GM19452 (cell line): ENCODE data around the gene ENTR1.

ENCODE experiments used
- ATAC-seq: cut with Tn5 transposase; IDR thresholded peaks from one replicate; pipeline ENCODE4 v1.9.1; 2021; ENCODE audit not compliant: unreplicated experiment

The ENTR1 gene

DNA sequence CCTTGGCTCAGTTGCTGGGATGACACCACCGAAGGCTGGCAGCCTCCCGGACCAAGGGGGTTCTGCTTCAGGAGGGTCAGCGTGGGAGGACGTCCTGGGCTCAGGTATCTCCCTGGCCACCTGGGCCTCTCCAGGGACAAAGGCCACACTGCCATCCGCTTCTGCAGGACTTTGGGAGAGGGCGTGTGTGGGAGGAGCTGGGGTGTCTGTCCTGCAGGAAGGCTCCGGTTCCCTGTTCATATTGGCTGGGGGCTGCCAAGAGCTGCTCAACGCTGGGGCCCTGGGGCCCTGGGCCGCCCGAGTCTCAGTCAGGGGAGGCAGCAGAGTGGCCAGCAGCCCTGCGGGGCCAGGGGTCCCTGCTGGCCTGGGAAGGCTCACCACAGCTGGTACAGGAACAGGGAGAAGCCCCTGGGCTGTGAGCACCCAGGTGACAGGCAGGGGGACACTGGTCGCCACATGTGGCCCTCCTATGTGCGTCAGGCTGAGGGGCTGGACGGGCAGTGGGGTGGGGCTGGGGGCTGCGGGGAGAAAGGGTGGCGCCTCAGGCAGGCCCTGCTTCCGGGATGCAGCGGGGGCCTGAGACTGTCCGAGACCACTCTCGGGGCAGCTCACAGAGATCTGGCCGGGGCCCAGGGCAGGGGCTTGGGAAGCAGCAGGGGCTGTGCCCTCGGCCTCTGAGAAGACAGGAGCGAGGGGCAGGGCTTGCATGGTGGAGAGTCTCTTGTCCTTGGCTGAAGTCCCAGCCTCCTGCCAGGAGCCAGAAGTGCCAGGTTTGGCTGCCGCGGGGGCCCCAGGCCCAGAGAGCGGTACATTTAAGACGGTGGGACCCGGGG, 32.0 kb downstream of the ENTR1 start:
- no peak for ATAC-seq

DNA sequence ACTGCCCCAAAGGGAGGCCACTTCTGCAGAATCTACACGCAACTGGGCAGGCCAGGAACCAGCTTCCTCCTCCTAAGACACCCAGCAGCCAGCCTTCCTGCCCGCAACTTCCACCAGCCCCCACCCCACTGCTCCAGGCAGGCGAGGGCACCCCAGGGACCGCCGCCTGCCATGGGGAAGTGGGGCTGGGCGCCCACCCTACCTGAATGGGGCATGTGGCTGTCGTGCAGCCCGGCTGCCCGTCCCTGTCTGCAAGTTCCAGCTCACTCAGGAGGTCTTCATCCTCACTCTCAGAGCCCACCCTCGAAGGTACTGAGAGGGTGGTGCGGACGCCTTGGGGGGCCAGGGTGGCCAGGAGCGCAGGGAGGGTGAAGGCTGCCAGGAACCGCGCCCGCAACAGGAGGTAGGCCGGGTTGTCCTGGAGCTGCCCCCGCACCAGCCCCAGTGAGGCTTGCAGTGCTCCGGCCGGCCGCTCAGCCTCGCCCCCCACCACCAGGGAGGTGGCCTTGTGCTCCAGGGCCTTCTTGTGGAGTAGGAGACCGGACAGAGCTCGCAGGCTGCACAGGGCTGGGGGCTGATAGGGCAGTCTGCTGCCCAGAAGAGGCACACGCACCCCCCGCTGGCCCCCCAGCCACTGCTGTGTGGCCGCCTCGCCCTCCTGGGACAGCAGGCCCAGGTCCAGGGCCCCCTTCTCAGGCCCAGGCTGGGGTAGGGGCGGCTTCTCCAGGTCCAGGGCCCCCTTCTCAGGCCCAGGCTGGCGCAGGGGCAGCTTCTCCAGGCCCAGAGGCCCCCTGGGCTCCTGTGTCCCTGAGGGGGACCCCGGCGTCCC, 32.9 kb downstream of the ENTR1 start:
- ATAC-seq = no peak

DNA sequence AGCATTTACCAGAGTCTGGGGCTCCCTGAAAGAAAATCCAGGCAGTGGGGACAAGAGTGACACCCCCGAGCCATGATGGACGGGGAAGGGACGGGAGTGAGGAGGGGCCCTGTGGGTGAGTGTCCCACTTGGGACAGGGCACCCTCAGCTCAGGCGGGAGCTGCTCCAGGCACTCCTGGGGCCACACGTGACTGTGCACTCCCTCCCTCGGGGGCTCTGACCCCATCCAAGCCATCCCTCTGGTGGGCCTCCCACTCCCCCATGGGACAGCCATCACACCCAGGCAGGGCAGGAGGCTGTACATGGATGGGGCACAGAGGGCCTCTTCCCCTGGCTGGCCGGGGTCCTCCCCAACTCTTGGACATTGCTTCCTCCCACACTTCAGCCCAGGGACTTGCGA, 34.0 kb downstream of the ENTR1 start:
- no peak for ATAC-seq

DNA sequence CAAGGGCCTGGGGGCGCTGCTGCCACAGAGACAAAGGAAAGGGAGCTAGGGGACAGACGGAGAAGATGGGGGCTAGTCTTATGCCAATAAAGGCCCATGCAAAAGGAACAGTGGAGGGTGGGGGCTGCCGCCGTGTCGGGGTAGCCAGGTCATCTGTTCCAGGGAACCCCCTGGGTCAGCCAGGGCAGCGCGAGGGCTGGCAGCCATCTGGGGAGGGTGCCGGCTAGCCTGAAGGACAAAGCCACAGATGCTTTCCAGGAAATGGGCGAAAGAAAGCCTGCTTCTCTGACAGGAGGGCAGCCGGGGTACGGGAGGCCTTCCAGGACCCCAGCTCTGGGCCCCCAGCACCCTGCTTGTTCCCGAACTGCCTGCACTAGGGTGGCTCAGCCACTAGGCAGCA, 35.3 kb downstream of the ENTR1 start:
- ATAC-seq = no peak

DNA sequence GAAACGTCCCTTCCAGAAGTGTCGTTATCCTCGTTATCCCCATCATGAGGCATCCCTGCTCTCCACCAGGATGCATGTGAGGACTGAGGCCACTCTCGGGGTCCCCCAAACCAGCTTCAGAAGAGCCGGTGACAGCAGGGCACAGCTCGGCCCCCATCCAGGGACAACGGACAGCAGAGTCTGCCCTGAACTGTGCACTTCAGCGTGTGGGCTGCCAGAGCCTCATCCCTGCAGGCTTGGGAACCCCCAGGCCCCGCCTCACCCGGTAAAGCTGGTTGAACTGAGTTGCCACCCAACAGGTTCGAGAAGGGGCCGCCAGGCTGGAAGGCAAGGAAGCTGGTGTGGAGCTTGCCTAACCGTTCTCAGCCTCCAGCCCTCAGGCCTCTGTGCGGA, 36.2 kb downstream of the ENTR1 start:
- no peak for ATAC-seq

DNA sequence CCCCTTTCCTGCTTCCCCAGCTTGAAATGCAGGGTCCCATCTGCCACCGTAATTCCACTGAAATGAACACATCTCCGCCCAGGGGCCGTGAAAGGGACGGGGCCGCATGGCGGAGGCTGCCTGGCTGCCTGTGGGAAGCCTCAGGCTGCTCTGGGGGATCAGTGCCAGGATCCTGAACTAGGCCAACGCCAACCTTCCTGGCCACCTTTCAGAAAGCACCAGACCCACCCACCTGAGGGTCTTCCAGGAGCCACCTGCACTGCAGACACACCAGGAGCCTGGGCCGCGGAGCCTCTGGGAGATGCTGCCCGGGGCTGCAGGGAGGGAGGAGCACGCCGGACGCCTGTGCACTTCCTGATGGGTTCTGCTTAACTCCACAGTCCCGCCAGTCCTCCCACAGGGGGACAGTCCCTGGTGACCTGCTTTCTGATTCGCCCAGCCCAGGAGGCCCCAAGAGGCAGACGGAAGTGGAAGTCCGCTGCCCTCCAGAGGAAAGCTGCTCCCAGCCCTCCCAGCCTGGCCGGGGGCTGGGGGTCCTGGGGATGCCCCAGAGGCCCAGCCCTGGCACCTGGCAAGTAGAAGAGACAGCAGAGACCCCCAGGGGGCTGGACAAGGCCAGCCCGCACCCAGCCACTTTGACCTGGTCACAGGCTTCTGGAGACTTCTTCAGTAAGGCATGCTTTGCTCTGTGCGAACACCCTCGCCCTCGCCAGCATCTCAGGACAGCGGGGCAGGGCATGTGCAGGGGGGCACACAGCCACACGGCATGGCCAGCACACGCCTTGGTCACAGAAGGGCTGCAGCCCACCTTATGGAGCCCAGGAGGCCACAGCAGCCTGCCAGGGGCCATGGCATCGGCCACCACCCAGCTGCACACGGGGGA, 36.9 kb downstream of the ENTR1 start, which contains the start of gene CARD9:
TSS of gene CARD9 (minus strand) at position 370 of the 883 bp plus-strand sequence. CDS start 1,591 bp downstream, outside the sequence.
- ATAC-seq = no peak

DNA sequence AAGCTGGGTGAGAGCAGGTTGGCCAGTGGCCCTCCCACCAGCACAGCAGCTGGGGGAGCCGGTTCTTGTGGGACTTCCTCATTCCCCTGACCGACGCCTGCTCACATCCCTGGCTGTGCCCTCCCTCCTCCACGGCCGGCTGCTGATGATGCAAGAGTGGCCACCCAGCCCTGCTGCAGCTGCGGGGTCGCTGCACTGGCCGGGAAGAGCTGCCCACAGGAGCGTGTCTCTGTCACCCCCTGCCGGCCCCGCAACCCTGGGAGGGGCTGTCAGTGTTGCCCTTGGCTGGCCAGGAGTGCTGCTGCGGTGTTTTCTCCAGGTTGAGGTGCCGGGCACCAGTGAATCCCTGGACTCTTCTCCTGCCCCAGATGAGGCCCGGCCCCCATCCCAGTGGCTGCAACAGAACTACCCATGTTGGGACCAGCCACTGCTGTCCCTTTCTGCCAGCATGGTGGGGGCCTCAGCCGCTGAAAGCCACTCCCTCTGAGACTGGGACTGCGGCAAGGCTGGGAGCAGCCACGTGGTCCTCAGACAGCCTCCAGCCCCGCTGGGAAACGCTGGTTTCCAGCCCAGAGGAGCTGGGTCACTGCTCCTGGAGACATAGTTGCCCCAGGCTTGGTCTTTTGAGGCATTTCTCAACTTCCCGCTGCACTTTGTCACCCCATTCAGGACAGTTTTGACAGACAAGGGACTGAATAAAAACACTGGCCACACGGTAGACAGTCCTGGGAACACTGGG, 37.7 kb downstream of the ENTR1 start:
- ATAC-seq = no peak

DNA sequence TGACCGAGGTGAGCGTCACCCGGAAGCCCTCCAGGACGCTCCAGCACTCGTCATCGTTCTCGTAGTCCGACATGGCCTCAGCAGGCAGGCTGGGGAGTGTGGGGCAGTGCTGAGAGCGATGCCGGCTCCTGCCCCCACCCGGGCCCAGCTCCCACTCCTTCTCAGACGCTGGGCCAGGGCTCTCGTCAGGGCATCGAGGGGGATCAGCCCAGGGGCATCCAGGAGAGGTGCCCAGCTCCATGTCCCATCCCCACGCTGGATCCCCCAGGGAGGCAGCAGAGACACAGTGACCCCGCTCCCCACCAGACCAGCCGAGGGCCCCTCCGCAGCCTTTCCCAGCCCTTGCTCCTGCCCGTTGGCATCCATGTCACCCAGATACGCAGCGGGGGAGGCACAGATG, 38.4 kb downstream of the ENTR1 start:
- ATAC-seq = no peak

DNA sequence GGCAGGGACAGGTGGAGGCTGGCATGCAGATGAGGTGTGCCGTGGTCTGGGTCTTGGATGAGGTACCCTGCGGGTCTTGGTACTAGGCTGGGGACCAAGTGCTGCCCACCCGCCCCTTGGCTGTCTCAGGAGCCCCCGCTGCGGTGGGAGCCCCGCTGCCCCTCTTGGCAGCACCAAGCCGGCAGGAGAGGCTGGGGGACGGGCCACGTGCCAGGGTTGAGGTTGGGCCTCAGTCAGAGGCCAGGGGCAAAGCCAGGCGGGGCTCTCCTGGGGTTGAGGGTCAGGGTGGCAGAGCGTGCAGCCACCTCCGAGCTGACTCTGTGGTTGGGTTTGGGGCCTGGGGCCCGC, 38.9 kb downstream of the ENTR1 start:
- ATAC-seq = no peak

DNA sequence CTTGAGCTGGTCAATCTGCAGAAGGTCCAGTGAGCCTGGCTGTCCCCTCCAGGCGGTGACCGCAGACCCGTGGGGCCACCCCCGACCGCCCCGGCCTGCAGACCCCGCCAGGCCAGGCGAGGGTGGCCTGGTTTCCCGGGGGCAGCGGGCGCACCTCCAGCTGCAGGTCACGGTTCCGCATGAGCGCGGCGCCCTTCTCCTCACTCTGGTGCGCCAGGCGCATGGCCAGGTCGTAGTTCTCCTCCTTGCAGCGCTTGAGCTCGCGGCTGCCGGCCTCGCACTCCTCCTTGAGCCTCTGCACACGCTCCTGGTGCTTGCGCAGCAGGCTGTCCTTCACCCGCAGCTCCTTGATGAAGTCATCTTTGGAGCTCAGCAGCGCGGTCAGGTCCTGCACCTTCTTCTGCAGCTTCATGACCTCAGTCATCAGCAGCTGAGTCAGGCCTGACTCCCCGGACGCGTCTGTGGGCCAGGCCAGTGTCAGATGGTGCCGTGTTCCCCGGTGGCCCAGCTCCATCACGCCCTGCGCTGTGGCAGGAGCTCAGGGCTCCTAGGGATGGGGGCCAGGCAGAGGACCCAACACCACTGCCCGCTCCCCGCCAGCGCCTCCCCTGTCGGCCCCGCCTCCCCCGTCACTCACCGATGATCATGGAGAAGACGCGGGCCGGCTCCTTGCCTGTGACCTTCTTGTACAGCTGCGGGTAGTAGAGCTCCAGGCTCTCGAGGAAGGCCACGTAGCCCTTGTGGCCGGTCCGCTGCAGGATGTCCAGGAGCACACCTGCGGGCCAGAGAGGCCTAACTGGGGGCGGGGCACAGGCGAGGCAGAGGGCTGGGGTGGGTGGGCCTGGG, 39.5 kb downstream of the ENTR1 start:
- no peak for ATAC-seq

DNA sequence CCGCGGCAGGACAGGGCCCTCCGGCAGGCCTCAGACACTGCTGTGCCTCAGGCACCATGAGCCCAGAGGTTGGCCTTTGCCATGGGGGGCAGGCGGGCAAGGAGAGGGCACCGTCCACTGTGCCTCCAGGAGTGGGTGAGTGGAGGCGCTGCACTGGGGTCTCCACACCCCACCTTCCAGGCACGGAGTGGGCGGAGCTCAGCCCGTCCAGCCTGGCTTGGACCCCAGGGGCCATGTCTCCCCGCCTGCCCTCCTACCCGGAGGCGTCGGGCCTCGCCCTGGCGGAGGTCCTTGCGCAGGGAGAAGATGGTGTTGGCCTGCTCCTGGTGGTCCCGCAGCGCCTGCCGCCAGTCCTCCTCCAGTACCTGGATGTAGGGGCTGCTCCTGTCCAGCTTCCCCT, 40.4 kb downstream of the ENTR1 start:
- no peak for ATAC-seq

DNA sequence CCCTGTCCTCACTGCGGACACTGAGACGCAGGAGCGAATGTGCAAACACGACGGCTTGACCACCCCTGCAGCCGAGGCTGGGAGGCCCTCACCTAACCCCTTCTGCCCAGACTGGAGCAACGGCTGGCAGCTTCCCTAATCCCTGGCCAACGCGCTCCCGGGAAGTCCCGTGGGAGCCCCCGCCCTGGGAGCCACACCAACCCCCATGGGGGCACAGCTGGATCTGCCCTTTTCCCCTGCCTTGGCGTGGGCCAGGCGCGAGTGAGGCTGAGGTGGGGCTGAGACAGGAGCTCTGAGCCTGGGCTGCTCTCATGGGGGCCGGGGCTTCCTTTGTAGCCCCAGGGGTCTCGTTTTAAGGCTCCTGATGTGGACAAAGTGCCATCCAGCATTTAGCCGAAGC, 42.2 kb downstream of the ENTR1 start:
- no peak for ATAC-seq

DNA sequence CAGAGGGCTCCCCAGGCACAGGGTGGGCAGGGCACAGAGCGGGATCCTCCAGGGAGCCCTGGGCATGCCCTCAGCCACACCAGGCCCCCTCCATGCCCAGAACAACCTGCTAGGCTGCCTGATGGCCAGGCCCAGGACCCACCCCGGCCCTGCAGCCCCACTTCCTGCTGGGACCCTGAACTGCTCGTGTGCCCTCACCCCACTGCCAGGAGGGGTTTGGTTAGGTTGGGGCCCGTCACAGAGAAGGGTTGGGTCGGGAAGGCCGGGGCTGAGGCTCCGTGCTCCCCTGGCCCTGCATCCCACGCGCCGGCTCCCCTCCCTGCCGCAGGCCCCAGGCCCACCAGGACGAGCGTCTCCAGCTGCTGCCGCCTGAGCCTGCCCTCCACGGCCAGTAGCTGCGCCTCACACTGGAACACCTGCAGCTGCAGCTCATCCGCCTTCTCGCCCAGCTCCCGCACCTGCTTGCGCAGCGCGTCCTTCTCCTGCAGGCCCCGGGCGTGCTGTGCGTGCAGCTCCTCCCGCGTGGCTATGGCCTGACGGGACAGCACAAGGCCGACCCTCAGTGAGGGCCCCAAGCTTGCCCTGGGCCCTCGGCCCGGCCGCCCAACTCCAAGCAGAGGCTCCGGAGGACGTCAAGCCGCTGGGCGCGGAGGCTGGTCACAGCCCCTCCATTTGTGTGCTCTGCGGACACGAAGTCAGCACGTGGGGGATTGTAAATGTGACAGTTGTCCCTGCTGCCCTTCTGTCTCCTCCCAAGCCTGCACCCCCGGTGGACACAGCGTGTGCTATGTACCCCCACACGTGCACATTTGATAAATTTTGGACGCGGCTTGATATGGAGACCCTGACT, 42.9 kb downstream of the ENTR1 start:
- ATAC-seq = no peak

DNA sequence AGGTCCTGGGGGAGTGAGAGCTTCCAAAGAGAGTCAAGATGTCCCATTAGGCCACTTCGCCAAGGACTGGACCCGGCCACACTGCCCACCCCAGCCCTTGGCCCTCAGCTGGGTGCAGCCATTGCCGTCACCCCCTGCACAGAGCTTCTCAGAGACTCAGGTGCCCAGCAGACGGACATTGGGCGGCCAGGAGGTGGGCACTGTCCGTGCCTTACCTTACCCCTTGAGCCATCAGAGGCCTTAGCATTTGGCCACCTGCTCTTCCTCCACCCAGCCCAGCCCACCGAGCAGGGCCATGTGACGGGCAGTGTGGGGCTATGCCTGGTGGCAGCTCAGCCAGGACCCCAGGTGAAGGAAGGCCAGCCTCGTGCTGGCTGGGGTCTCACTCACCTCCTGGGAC, 43.6 kb downstream of the ENTR1 start:
- no peak for ATAC-seq

DNA sequence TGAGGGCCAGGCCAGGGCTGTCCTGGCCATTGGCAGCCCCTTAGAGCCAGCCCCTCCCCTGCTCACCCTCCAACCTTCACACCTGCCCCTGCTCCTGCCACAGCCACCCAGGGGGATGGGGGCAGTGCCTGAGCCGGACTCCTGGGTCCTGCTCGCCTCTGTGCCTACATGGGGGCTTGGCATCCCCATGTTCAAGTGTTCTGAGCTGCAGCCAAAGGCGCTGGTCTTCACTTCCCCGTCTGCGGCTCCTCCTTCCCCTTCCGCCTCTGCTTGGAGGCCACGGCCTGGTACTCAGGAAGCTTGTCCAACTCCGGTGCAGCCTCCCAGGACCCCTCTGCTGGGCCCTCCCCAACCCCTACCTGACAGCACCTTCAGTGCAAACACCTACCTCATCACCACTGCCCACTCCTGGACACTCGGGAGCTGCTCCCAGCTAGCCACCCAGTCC, 44.6 kb downstream of the ENTR1 start:
- ATAC-seq = no peak

DNA sequence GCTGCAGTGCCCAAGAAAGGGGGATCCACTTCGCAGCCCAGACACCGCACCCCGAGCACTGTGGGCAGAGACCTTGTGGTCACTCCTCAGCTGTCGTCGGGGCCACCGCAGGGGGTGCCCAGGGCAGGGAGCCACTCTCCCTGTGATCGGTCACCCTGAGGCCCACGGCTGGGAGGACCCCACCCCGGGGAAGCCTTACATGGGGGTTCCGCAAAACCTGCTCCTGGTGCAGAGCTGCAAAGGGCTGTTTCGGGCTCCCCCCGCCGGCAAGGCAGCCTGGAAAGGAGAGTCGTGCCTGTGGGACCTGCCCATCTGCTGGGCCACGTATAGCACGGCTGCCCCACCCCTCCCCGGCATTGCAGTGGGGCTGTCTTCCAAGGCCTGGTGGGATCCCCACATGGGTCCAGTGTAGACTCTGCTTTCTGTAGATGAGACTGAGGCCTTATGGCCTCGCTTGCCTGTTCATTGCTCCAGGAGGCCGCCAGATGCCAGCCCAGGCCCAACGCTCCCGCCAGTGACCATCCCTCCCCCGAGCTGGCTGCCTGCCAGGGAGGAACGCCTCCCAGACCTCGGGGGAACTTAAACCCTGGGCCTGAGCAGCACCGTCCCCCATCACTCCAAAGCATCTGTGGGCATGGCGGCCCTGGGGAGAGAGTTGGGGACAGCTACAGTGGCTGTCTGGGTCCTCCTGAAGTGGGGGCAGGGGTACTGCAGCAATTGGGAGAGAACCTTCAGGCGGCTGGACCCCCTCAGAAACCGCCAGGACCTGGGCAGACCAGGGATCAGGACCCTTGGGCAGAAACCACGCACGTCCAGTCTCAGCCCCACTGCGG, 45.3 kb downstream of the ENTR1 start:
- ATAC-seq = no peak

DNA sequence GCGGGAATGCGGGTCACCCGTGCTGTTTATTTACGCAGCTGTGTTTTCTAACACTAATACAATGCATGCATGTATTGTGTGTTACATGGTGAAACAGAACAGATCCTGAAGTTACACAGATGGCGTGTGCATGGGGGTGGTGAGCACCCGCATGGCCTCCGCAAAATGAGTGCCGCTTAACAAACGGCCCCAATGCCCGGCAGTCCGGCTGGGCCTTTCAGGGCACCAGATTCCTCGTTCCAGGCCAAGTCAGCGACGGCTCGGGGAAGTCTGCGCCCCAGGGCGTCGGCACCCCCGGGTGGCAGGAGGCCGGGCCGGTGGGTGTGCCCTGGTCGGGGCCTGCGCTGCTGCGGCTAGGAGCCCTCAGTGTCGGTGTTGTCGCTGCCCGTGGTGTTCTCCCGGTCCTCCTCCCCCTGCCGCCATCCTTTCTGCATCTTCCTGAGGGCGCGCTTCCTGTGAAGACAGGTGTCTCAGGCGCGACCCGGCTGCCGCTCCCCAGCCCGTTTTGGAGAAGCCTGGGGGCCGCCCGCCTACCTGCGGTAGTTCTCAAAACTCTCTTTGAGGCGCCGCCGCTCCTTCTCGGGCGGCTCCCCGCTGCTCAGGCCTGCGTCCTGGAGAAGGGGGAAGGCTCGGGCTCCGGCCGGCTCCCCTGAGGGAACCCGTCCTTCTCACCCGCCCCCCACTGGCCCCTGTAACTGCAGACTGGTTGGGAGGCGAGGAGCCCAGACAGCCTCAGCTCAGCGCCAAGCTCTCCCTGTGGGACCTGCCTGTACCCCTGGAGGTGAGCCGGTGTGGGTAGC, 46.3 kb downstream of the ENTR1 start:
- no peak for ATAC-seq
